ENCODE measurements around the gene PCED1B.
"Not testable (repeated sequence)": the region's sequence is repeated elsewhere in the genome, so short reads cannot be mapped to it uniquely, and the experiment has no call there.

Gene PCED1B

DNA sequence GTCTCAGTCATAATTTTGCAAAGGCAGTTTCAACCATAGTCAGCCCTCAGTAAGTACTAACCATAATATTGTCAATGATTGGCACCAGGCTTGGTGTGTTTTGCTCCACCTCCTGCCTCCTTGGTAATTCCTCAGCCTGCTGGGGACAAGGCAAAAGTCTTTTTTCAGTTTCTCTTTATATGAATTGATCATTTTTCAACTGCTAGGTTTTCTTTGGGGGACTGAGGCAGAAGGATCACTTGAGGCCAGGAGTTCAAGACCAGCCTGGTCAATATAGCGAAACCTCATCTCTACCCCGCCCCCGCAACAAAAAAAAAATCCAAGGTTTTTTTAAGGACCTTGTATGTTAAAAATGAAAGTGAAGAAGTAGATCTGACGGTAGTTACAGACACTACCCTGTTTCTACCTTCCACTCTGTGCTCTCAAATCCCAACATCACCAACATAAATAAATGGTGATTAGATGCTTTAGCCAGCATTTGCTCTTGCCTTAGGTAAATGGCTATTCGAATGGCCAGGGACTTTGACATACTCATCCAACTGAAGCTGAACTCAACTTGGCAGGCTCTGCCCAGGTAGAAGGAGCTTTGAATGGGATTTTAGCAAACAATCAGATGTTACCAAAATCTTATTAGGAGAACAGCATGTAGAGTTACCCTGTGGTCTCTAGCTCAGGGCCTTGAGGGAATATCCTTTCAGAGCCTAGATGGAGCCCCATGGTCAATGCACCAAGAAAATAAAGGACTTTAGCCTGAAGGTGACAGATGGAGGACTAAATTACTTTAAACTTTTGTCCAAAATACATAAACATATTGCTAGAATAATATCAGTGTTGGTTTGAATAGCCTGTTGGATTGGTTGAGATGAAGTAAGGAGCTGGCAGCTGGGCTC is 127.3 kb downstream of the PCED1B start:
- Histone ChIP-seq H3K27ac (ENCODE audit: low read length) (no peak overlapping the region), H3K27me3 (ENCODE audit: insufficient read depth, low read length) (no peaks in the 10 kb centered on the region), H3K36me3 (ENCODE audit: insufficient read depth, low read depth, low read length) (no peaks in the 10 kb centered on the region), H3K4me1 (ENCODE audit: insufficient read depth, low read length) (peaks cover 23% of the 10 kb centered on the region; the same call in 1 of the 2 replicates), H3K9me3 (ENCODE audit: insufficient read depth, low read depth, low read length) (no peaks in the 10 kb centered on the region), H3K9ac (ENCODE audit: low read depth, low read length) (no peak overlapping the region), H3K4me3 (ENCODE audit: low read length) (no peak overlapping the region)

DNA sequence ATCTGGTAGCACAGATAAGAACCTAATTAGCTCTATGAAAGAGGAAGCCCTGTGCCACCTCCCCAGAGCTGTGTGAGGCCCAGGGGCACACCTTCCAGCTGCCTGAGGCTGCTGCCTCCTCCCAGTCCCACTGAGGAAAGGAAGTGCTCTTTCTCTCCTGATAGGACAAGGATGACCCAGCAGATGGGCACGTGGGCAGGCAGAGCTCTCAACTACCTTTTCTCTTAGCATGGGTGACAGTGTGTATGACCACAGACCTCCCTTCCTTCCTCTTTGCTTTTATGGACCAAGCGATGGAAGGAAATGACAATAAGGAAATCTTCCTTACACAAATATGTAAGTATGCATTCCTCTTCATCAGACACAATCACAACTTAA is 127.9 kb downstream of the PCED1B start:
- H3K9ac ChIP-seq (ENCODE audit: low read depth, low read length): no peak overlapping the region
- no peak overlapping the region for H3K4me3 ChIP-seq (ENCODE audit: low read length)
- H3K27me3 ChIP-seq (ENCODE audit: insufficient read depth, low read length): no peaks in the 10 kb centered on the region
- no peak overlapping the region for H3K27ac ChIP-seq (ENCODE audit: low read length)
- H3K36me3 ChIP-seq (ENCODE audit: insufficient read depth, low read depth, low read length): no peaks in the 10 kb centered on the region
- no peaks in the 10 kb centered on the region for H3K9me3 ChIP-seq (ENCODE audit: insufficient read depth, low read depth, low read length)
- peaks cover 23% of the 10 kb centered on the region; the same call in 1 of the 2 replicates for H3K4me1 ChIP-seq (ENCODE audit: insufficient read depth, low read length)

DNA sequence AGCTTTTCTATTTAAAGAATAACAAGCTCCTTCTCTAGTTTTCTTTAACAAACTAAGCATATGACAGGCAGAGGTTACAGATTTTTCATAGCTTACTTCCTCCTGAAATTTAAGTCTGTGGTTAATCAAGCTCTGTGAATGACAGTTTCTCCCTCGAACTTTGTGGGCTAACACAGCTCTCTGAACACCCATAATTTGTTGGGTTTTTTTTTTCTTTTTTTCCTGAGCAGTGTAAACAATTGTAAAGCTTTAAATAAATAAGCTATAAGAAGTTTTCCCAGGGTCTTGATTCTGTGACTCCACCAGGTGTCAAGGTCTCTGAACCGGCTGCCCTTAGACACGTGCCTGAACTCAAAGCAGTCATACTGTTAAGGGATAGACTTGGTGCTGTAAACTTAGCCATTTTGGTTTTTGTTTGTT is 128.4 kb downstream of the PCED1B start:
- Histone ChIP-seq H3K4me3 (ENCODE audit: low read length) (no peak overlapping the region), H3K27me3 (ENCODE audit: insufficient read depth, low read length) (no peaks in the 10 kb centered on the region), H3K36me3 (ENCODE audit: insufficient read depth, low read depth, low read length) (no peaks in the 10 kb centered on the region), H3K9me3 (ENCODE audit: insufficient read depth, low read depth, low read length) (no peaks in the 10 kb centered on the region), H3K4me1 (ENCODE audit: insufficient read depth, low read length) (peaks cover 23% of the 10 kb centered on the region; the same call in 1 of the 2 replicates), H3K27ac (ENCODE audit: low read length) (no peak overlapping the region), H3K9ac (ENCODE audit: low read depth, low read length) (no peak overlapping the region)

DNA sequence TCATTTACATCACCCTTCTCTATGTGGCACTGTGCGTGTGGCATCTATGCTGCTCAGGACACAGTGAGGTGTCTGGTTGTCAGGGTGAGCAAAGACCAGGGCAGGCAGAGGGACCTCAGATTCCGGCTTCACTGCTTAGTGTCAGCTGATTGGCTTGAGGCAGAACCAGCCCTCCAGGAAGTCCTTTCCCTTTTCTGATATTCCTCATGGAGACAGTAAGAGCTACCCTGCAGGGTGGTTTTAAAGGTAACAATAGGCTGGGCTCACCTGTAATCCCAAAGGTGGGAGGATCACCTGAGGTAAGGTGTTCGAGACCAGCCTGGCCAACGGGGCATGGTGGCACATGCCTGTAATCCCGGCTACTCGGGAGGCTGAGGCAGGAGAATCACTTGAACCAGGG is 129.6 kb downstream of the PCED1B start:
- H3K9ac ChIP-seq (ENCODE audit: low read depth, low read length): no peak overlapping the region
- H3K27ac ChIP-seq (ENCODE audit: low read length): no peak overlapping the region
- H3K4me1 ChIP-seq (ENCODE audit: insufficient read depth, low read length): peaks cover 23% of the 10 kb centered on the region; the same call in 1 of the 2 replicates
- no peak overlapping the region for H3K4me3 ChIP-seq (ENCODE audit: low read length)
- H3K27me3 ChIP-seq (ENCODE audit: insufficient read depth, low read length): no peaks in the 10 kb centered on the region
- no peaks in the 10 kb centered on the region for H3K9me3 ChIP-seq (ENCODE audit: insufficient read depth, low read depth, low read length)
- H3K36me3 ChIP-seq (ENCODE audit: insufficient read depth, low read depth, low read length): no peaks in the 10 kb centered on the region

DNA sequence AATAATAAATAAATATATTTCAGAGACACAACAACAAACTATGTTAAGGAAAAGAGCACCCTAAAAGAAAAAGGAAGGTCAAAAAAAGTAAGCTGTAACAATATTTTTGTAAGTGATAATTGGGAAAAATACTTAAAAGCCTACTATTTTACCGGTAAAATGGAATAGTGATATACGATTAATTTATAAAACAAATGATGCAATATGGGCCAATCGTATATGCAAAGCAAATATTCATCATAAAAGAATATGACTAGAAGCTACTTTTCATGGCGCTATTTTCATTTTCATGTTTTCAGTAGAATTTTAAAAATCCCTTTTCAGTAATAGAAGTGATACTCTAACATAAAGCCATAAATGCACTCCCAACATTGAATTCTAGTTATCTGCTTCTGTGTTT is 131.4 kb downstream of the PCED1B start:
- peaks cover 12% of the 10 kb centered on the region; the same call in 1 of the 2 replicates for H3K4me1 ChIP-seq (ENCODE audit: insufficient read depth, low read length)

DNA sequence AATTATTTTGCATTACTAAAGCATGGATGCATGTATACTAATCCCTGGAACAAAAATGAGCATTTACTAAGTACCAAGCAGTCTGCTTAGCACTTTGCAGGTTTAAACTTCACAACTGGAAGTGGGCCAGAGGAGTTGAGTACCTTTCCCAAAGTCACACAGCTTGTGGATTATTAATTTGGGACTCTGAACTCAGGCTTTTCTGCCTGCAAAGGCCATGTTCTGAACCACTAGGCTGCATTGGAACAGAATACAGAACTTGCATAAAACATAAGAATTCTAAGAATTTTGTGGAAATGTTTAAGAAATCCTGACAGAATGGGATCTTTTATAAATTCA is 133.2 kb downstream of the PCED1B start:
- Histone ChIP-seq H3K4me1 (ENCODE audit: insufficient read depth, low read length) (peaks cover 6% of the 10 kb centered on the region; the same call in 1 of the 2 replicates), H3K9ac (ENCODE audit: low read depth, low read length) (no peak overlapping the region), H3K9me3 (ENCODE audit: insufficient read depth, low read depth, low read length) (no peaks in the 10 kb centered on the region), H3K27me3 (ENCODE audit: insufficient read depth, low read length) (no peaks in the 10 kb centered on the region), H3K36me3 (ENCODE audit: insufficient read depth, low read depth, low read length) (no peaks in the 10 kb centered on the region), H3K4me3 (ENCODE audit: low read length) (no peak overlapping the region), H3K27ac (ENCODE audit: low read length) (no peak overlapping the region)

More for the DNA sequence above, 131.4 kb downstream of the PCED1B start:
- H3K9ac ChIP-seq (ENCODE audit: low read depth, low read length): no peak overlapping the region
- no peaks in the 10 kb centered on the region for H3K9me3 ChIP-seq (ENCODE audit: insufficient read depth, low read depth, low read length)
- no peak overlapping the region for H3K4me3 ChIP-seq (ENCODE audit: low read length)
- H3K27me3 ChIP-seq (ENCODE audit: insufficient read depth, low read length): no peaks in the 10 kb centered on the region
- H3K36me3 ChIP-seq (ENCODE audit: insufficient read depth, low read depth, low read length): no peaks in the 10 kb centered on the region
- no peak overlapping the region for H3K27ac ChIP-seq (ENCODE audit: low read length)

DNA sequence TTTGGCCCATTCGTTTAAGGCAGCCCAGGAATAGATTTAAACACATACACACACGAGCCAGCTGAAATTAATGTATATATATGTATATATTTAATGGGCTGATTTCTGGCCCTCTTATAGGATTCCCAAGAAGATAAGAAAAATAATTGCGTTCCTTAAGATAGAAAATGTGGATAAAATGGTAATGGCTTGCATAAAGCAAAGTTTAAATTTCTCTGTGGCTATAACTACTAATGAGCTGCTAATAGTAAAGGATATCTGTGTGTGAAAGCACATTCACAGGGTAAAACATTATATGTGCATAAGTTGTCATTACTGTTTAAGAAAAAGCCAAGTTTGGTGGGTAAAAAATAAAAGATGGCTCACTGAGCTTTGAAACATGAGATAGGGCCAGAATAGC is 134.0 kb downstream of the PCED1B start:
- no peak overlapping the region for H3K9ac ChIP-seq (ENCODE audit: low read depth, low read length)

DNA sequence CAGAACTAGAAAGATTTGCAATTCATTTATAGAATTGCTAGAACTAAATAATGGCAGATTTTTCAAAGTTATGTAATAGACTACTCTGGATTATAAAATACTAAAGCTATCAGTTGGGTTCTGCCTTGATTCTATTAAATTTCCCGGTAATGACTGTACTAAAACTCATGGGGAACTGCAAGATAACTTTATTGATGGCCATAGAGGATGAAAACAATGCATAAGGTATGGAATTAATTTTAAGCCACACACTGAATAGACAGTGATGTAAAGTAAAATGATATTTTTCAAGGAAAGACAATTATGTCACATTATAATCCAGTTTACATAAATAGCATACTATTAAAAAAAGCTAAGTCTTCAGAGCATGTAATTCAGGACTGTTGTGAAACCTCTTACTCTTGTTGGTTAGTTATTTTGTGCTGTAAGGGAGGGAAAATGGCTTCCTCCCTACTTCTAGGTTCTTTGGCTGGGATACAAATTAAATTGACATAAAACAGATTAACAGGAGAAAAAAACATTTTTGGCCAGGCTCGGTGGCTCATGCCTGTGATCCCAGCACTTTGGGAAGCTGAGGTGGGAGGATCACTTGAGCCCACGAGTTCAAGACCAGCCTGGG is 134.7 kb downstream of the PCED1B start:
- H3K36me3 ChIP-seq (ENCODE audit: insufficient read depth, low read depth, low read length): no peaks in the 10 kb centered on the region
- H3K4me3 ChIP-seq (ENCODE audit: low read length): no peak overlapping the region
- peaks cover 6% of the 10 kb centered on the region; the same call in 1 of the 2 replicates for H3K4me1 ChIP-seq (ENCODE audit: insufficient read depth, low read length)
- no peak overlapping the region for H3K9ac ChIP-seq (ENCODE audit: low read depth, low read length)
- H3K27ac ChIP-seq (ENCODE audit: low read length): no peak overlapping the region
- no peaks in the 10 kb centered on the region for H3K27me3 ChIP-seq (ENCODE audit: insufficient read depth, low read length)
- H3K9me3 ChIP-seq (ENCODE audit: insufficient read depth, low read depth, low read length): no peaks in the 10 kb centered on the region

More for the DNA sequence above, 134.0 kb downstream of the PCED1B start:
- Histone ChIP-seq H3K27ac (ENCODE audit: low read length) (no peak overlapping the region), H3K36me3 (ENCODE audit: insufficient read depth, low read depth, low read length) (no peaks in the 10 kb centered on the region), H3K4me1 (ENCODE audit: insufficient read depth, low read length) (peaks cover 6% of the 10 kb centered on the region; the same call in 1 of the 2 replicates), H3K9me3 (ENCODE audit: insufficient read depth, low read depth, low read length) (no peaks in the 10 kb centered on the region), H3K27me3 (ENCODE audit: insufficient read depth, low read length) (no peaks in the 10 kb centered on the region), H3K4me3 (ENCODE audit: low read length) (no peak overlapping the region)

DNA sequence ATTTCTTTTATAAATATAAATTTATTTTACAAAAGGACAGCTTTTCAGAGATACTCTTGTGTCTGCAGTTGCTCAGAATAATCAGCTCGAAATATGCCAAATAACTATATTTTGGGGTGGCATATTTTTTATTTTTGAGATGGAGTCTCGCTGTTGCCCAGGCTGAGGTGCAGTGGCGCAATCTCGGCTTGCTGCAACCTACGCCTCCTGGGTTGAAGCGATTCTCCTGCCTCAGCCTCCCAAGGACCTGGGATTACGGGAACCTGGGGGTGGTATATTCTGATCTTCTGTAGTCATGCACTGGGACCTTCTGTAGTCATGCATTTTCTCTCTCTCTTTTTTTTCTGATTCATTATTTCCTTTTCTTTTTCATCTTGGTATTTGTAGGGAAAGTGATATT is 135.3 kb downstream of the PCED1B start:
- Histone ChIP-seq H3K27me3 (ENCODE audit: insufficient read depth, low read length) (no peaks in the 10 kb centered on the region), H3K4me3 (ENCODE audit: low read length) (no peak overlapping the region), H3K27ac (ENCODE audit: low read length) (no peak overlapping the region), H3K9ac (ENCODE audit: low read depth, low read length) (no peak overlapping the region), H3K4me1 (ENCODE audit: insufficient read depth, low read length) (peaks cover 3% of the 10 kb centered on the region; the same call in 1 of the 2 replicates), H3K36me3 (ENCODE audit: insufficient read depth, low read depth, low read length) (no peaks in the 10 kb centered on the region), H3K9me3 (ENCODE audit: insufficient read depth, low read depth, low read length) (no peaks in the 10 kb centered on the region)

DNA sequence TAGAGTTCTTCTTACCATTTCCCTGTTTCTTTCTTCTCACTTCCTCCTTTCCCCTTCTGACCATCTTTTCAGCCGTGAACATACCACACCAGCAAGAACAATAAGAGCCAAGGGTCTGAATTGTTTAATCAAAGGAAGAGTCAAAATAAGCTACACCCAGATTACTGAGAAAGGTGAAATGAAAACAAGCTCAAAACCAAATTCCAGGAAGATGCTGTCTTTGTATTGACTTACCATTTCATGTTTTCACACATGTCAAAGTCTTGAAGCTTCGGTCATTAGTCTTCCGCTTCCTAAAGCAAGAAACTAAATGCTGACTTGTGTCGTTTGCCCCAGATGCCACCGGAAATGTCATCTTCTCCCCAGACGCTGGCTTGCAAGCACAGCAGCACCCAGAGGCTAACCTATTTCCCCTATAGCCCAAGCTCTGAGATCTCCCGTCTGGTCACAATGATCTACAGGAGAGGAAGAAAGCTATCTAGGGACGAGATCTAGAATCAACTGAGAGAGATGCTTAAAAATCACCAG is 136.8 kb downstream of the PCED1B start:
- H3K27me3 ChIP-seq (ENCODE audit: insufficient read depth, low read length): no peaks in the 10 kb centered on the region
- H3K36me3 ChIP-seq (ENCODE audit: insufficient read depth, low read depth, low read length): no peaks in the 10 kb centered on the region
- H3K4me3 ChIP-seq (ENCODE audit: low read length): no peak overlapping the region
- H3K9ac ChIP-seq (ENCODE audit: low read depth, low read length): no peak overlapping the region
- no peak overlapping the region for H3K27ac ChIP-seq (ENCODE audit: low read length)
- H3K4me1 ChIP-seq (ENCODE audit: insufficient read depth, low read length): no peaks in the 10 kb centered on the region
- H3K9me3 ChIP-seq (ENCODE audit: insufficient read depth, low read depth, low read length): no peaks in the 10 kb centered on the region

DNA sequence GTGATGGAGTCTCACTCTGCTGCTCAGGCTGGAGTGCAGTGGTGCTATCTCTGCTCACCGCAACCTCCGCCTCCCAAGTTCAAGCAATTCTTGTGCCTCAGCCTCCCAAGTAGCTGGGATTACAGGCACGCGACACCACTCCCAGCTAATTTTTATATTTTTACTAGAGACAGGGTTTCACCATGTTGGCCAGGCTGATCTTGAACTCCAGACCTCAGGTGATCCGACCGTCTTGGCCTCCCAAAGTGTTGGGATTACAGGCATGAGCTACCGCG is 138.1 kb downstream of the PCED1B start:
- H3K9ac ChIP-seq (ENCODE audit: low read depth, low read length); H3K36me3 ChIP-seq (ENCODE audit: insufficient read depth, low read depth, low read length); H3K9me3 ChIP-seq (ENCODE audit: insufficient read depth, low read depth, low read length); H3K4me1 ChIP-seq (ENCODE audit: insufficient read depth, low read length); H3K27ac ChIP-seq (ENCODE audit: low read length); H3K4me3 ChIP-seq (ENCODE audit: low read length); H3K27me3 ChIP-seq (ENCODE audit: insufficient read depth, low read length): not testable (repeated sequence)

DNA sequence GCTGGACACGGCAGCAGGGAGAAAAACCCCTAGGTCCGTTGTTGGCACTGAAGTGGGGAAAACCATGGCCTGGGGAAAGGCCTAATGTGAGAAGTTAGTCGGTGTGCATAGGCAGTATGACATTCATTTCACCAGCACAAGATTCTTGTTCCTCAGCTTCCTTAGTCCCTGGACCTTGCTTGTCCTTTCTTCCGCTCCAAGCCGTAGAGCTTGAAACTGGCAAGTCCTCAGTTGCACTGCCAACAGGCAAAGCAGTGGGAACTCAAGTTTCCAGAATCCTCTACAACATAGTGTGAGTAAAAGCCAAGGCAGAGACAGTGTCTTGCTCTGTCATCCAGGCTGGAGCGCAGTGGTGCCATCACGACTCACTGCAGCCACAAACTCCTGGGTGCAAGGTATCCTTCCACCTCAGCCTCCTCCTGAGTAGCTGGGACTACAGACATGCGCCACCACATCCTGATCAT is 138.8 kb downstream of the PCED1B start:
- Histone ChIP-seq H3K27me3 (ENCODE audit: insufficient read depth, low read length) (no peaks in the 10 kb centered on the region), H3K9me3 (ENCODE audit: insufficient read depth, low read depth, low read length) (no peaks in the 10 kb centered on the region), H3K4me3 (ENCODE audit: low read length) (no peak overlapping the region), H3K27ac (ENCODE audit: low read length) (no peak overlapping the region), H3K4me1 (ENCODE audit: insufficient read depth, low read length) (peaks cover 9% of the 10 kb centered on the region; the same call in 1 of the 2 replicates), H3K9ac (ENCODE audit: low read depth, low read length) (no peak overlapping the region), H3K36me3 (ENCODE audit: insufficient read depth, low read depth, low read length) (no peaks in the 10 kb centered on the region)
